Stimulated activated CD4-positive, alpha-beta T cell treated with anti-CD3 and anti-CD28 coated beads, TNF-alpha, amount 100 ng/mL, for 48 hours (primary cell): Measurements from ENCODE around the gene STING1.

Source experiments
- DNase-seq, 3 donors: peaks; one replicate each; pipeline ENCODE4 v3.0.0-alpha.2; 2020; ENCODE audit warnings: low read depth in 3 of 3

STING1 gene

GRCh38 chr5:139468421-139468931 is 14.1 kb downstream of the STING1 start:
- no peak for DNase-seq

- no peak for DNase-seq
Measured at GRCh38 chr5:139462586-139463276, 19.8 kb downstream of the STING1 start, which contains the start of gene ECSCR. Gene ECSCR, minus strand, starts transcription at chr5:139462743. Its CDS starts 73 bp downstream, at chr5:139462670.

GRCh38 chr5:139461698-139462097 is 20.9 kb downstream of the STING1 start:
- DNase-seq = no peak

DNA sequence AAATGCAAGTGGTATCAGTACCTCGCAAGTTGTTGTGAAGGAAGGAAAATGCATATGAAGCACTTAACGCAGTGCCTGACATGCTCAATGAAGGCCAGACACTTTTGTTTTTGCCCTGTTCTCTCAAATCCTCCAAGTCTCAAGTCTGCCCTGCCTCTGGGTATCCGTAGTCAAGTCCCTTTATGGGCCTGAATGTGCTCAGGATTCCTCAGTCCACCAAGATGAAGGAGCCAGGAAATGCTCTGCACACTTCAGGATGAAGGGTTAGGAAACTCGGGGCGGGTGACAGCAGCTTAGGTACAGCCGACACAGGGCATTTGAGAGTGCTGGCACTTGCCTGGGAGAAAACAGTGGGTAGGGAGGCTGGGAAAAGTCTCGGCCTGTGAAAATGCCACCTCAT is 21.4 kb downstream of the STING1 start:
- no peak for DNase-seq

- no peak for DNase-seq
Measured at GRCh38 chr5:139460455-139460854, 22.1 kb downstream of the STING1 start.

DNA sequence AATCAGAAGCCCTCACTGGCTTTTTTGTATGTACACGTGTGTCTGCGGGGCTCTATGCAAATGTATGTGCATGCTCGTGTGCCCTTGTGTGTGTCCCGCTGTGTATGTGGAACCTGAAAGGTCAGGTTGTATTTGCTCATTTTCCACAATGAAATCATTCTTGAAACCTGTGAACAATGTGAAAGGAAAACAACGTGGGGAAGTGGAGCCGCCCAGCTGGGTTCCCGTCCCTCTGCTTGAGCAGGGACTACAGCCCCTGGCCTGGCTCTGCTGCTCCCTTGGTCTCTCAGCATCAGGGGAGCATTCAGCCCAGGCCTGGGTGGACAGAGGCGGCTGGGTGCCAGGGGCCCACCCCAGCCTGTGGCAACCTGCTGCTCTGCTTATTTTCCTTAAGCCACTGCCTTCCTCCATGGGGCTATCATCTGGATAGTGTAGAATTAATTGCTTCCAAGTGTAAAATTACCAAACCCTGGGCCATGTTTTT is 23.1 kb downstream of the STING1 start:
- no peak for DNase-seq

- DNase-seq = peak; percentile 62 to 77 (median 69)
Measured at GRCh38 chr5:139458580-139459407, 23.8 kb downstream of the STING1 start.

DNA sequence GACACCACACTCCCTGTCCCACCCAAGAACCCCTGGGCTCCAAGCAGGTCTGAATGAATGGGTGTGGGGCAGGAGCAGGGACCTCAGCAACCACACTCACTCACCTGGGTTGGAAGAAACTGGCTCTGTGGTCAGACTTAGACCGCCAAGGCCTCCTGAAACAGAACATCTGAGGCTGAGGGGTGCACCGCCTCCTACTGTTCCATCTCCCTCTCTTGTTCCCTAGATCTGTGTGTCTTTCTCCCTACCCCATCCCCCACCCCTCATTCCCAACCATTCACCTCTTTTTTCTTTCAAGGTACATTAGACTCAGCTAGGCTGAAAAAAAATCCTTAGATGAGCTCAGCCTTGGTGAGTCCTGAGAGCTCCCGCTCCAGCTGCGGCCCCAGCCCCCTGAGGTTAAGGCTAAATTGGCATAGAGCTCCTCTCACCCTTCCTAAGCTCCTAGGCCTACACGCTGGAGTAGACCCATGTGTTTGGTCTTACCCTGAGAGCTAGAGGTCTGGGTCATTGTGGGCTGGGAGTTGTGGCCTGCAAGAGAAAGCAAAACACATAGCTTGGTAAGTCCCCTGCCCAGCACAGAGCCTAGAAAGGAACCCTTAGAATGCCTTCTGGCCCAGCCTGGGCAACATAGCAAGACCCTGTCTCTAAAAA is 24.8 kb downstream of the STING1 start:
- DNase-seq = no peak

DNA sequence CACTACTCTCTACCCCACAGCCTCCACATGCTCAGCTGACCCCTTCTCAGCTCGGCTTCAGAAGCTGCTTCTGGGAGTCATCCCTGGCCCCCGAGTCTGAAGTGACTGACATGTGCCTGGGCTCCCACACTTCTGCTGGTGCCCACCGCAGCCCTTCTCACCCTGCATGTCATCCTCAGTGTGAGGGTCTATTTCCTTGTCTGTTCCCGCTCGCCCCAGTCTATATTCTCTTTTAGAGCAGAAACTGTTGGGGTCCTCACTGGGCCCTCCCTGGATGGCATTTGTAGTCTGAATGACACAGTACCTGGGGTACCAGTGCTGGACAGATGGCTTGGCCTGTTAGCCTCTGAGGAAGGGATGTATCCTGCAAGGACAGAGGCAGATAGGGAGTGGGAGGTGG is 25.3 kb downstream of the STING1 start:
- no peak for DNase-seq

- no peak for DNase-seq
Measured at GRCh38 chr5:139456776-139457175, 25.8 kb downstream of the STING1 start.

DNA sequence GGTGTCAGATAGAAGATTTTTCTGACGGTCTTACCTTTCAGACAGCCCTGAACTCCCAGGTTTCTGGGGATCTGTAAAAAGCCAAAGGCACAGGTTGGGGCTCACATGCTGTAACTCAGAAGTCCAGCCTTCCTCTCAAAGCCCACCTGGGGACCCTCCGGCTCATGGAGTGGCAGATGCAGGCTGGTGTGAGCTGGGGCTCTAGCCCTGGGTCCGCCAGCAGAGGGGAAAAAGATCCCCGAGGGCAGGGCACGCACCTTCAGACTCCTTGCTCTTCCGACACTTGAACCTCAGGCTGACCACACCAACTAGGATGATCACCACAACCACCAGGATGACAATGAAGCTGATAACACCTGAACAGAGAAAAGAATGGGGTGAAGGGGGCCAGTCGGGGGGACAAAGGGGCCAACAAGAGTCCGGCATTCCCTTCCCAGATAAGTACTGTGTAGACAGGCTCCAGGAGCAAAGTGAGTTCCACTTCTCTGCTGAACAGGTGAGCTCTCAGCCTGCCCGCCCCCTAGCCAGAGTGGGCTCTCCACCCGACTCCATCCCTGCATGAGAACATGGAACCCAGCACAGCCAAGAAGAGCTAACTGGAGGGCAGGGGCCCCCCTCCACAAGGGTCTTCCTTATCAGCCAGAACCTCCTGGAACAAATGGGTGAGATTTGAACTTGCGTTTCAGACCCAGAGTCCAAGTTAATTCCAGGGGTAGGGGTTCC is 27.8 kb downstream of the STING1 start:
- DNase-seq = no peak

DNA sequence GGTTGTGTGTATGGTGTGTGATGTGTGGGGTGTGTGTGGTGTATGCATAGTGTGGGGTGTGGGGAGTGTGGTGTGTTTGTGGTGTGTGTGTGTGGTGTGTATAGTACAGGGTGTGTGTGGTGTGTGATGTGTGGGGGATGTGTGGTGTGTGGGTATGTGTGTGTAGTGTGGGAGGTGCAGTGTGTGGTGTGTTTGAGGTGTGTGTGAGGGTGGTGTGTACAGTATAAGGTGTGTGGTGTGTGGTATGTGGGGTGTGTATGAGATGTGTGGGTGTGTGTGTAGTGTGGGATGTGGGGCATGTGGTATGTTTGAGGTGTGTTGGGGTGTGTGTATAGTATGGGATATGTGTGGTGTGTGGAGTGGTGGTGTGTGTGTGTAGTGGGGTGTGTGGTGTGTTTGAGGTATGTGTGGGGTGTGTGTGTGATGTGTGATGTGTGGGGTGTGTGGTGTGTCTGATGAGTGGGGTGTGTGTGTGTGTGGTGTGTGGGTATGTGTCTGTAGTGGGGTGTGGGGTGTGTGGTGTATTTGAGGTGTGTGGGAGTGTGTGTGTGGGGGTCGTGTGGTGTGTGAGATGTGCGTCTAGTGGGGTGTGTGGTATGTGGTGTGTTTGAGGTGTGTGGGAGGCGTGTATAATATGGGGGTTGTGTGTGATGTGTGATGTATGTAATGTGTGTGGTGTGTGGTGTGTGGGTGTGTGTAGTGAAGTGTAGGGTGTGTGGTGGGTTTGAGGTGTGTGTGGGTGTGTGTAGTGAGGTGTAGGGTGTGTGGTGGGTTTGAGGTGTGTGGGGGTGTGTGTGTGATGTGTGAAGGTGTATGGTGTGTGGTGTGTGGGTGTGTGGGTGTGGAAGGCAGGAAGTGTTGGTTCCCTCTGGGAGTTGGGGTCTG is 28.6 kb downstream of the STING1 start:
- DNase-seq = no peak

- no peak for DNase-seq
Measured at GRCh38 chr5:139451878-139452660, 30.5 kb downstream of the STING1 start.

DNA sequence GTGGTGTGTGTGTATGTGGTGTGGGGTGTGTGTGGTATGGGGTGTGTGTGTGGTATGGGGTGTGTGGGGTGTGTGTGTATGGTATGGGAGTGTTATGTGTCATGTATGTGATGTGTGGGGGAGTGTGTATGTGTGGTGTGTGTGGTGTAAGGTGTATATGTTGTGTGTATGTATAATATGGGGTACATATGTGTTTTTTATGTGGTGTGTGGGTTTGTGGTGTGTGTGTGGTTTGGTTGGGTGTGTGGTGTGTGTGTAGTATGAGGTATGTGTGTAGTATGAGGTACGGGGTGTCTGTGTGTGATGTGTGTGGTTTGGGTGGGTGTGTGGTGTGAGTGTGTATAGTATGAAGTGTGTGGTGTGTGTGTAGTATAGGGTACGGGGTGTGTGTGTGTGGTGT is 31.4 kb downstream of the STING1 start:
- DNase-seq = no peak

DNA sequence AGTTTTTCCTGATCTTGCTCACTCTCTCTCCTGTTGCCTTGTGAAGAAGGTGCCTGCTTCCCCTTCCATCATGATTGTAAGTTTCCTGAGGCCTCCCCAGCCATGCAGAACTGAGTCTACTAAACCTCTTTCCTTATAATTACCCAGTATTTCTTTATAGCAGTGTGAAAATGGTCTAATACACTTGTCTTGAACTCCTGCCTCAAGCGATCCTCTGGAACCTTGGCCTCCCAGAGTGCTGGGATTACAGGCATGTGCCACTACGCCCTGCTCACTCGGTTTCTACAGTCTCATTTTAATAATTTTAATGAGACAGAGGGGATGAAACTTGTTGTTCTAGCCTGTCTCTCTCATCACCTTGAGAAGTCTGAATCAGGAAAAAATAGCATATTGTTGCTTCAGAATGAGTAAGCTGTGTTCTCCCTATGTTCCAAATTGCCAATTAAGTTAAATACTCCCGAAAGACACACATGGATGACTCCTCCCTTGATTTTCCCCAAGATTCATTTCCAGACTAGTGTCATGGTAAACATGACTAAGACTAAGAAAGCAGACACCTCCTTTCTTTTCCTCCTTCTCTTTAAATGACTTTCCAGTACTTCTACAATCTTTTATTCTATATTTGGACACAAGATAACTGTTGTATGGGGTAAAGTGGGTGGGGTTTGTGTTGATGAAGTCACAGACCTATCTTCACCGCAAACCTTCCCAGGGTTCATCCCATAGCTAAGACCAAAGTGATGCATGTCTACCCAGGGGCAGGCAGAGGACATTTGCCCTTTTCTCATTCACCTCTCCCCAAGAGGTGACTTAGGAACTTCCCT is 35.4 kb downstream of the STING1 start:
- DNase-seq = peak in 1 of 3 donors; percentile 48

DNA sequence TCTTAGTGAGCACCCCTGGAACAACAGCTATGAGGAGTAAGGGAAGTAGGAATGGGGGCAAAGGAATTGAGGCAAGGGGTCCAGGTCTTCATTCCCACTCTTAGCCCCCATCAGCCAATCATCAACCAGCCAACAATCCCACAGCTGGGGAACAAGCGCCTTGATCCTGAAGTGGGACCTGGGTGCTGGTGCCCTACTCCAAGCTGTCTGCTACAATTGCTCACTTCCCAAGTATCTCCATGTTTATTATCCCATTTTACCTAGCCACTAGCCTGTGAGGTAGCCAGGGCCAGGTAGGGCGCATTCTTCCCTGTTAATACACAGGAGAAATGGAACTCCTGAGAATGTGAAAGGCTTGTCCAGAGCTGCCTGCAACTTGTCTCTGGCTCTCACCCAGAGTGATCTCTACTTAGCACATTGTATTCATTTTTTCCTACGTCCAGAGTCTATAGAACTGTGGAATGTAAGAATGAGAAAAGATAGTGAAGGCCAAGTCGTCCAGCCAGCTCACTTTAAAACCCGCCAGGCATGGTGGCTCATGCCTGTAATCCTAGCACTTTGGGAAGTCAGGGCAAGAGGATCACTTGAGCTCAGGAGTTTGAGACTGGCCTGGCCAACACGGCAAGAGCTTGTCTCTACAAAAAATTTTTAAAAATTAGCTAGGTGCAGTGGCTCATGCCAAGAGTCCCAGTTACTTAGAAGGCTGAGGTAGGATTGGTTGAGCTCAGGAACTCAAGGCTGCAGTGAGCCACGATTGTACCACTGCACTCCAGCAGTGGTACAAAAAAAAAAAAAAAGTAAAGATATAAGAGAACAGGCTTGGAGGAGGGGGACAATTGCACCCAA is 37.0 kb downstream of the STING1 start:
- no peak for DNase-seq

DNA sequence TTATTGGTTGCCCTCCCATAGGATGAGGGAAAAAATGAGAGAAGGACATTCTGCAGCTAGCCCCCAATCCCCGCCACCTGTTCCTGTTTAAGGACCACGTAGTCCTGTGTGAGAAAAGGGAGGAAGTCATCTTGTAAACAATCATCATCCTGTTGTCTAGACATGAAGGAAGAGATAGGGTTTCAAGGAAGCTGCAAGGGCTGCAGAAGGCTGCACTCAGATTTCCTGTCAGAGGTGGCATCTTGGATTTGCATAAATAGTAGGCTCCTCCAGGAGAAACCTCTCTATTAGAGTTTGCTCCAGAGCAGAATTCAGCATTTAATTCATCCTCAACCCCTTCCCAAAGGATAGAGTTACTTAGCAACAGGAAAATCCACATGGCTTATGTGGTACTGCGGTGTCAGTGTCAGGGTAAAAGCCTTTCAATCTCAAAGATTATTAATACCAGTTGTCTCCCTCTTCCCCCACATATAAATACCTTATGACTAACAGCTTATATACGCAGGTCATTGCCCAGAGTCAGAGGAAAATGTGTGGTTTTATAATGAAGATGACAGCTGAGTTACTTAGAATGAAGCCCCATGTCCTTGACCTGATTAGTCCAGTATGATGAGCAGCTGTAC is 38.6 kb downstream of the STING1 start:
- no peak for DNase-seq
